Central memory CD8-positive, alpha-beta T cell (primary cell): Measurements from ENCODE around the gene TMEM191B.
A peak's percentile ranks its signal among the peaks of the same experiment; 100 is the strongest.
"Not testable (repeated sequence)": the region's sequence is repeated elsewhere in the genome, so short reads cannot be mapped to it uniquely, and the experiment has no call there.

Experiments used
- ATAC-seq: fragments of 150-1000 bp; cut with Tn5 transposase; replicated peaks from 2 replicates; pipeline ENCODE4 v1.10.0; 2022; ENCODE audit warnings: mild to moderate bottlenecking, moderate FRiP score, moderate number of reproducible peaks; ENCODE audit not compliant: poor library complexity, severe bottlenecking; ENCODE audit errors: extremely low read depth
- DNase-seq, 2 donors: peaks; one replicate each; pipeline ENCODE4 v3.0.0; 2021; ENCODE audit warnings: low spot score in 2 of 2
- H3K27ac Mint-ChIP-seq: one replicate; pipeline ENCODE4 v1.8.0; 2022; ENCODE audit warnings: low read depth, mild to moderate bottlenecking, moderate library complexity, mixed read lengths
- H3K27me3 Mint-ChIP-seq: one replicate; pipeline ENCODE4 v1.8.0; 2022; ENCODE audit warnings: mixed read lengths
- H3K36me3 Mint-ChIP-seq: one replicate; pipeline ENCODE4 v1.8.0; 2022; ENCODE audit warnings: mild to moderate bottlenecking, moderate library complexity, mixed read lengths; ENCODE audit not compliant: insufficient read depth
- H3K4me1 Mint-ChIP-seq: one replicate; pipeline ENCODE4 v1.8.0; 2022; ENCODE audit warnings: mixed read lengths
- H3K4me3 Mint-ChIP-seq: one replicate; pipeline ENCODE4 v1.8.0; 2022; ENCODE audit warnings: mild to moderate bottlenecking, moderate library complexity, mixed read lengths
- H3K9me3 Mint-ChIP-seq: one replicate; pipeline ENCODE4 v1.8.0; 2022; ENCODE audit warnings: mixed read lengths

Gene TMEM191B

GRCh38 chr22:18573483-18574164 lies 46.0 kb downstream of the TMEM191B start:
- DNase-seq, H3K4me1 Mint-ChIP-seq, H3K4me3 Mint-ChIP-seq, ATAC-seq, H3K27me3 Mint-ChIP-seq, H3K27ac Mint-ChIP-seq, H3K9me3 Mint-ChIP-seq, H3K36me3 Mint-ChIP-seq: not testable (repeated sequence)

DNA sequence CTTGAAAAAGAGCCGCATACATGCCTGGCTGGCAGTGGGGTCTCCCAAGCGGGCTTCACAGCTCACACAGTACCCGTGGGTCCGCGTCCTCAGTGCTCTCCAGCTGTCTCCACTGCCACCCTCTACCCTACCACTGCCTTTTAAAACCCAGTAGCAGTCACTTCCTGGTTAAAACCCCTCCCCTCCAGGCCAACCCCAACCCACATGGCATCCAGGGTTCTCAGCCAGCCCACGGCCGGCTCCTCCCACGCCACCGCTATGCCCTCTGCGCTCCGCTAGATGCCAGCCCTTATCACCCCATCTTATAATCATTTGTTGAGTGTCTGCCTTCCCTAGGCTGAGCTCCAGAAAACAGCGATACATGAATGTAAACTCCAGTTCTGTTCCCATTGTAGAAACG lies 47.0 kb downstream of the TMEM191B start:
- not testable (repeated sequence) for DNase-seq, H3K27ac Mint-ChIP-seq
- peak; percentile 75 for ATAC-seq

GRCh38 chr22:18575686-18576085 lies 48.1 kb downstream of the TMEM191B start:
- H3K4me3 Mint-ChIP-seq, H3K27me3 Mint-ChIP-seq, H3K9me3 Mint-ChIP-seq, DNase-seq, H3K36me3 Mint-ChIP-seq, H3K4me1 Mint-ChIP-seq, ATAC-seq, H3K27ac Mint-ChIP-seq: not testable (repeated sequence)

More for the DNA sequence above, 47.0 kb downstream of the TMEM191B start:
- H3K4me3 Mint-ChIP-seq, H3K36me3 Mint-ChIP-seq, H3K9me3 Mint-ChIP-seq, H3K27me3 Mint-ChIP-seq, H3K4me1 Mint-ChIP-seq: not testable (repeated sequence)

DNA sequence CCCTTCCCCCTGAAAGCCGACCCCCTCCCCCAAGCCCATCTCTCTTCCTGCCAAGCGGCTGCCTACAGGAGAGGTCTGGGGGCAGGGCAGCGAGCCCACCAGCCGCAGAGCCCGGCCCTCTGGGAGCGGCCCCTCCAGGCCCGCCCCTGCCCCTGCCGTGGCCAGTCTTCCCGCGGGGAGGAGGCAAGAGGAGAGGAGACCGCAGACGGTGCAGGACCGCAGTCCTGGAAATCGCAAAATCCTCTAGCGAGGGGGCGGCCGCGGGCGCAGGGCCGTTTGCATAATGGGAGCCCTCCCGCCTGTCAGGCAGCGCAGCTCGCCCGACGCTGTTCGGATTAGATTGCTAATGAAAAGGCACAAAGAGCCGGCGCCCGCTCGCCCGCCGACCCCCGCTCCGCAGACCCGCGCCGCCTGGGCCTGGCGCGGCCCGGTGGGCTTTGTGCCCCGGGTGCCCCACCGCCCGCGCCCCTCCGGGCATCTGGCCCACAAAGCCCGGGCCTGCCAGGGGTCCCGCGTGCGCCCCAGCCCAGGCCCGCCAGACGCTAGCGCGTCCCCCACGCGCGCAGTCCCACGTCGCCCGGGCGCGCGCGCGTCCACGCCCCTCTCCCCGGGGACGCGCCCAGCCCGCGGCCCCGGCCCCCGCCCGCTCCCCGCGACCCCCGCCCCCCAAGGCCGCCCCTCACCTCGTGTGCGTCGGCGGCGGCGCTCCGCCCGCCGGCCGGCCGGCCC lies 49.7 kb downstream of the TMEM191B start:
- not testable (repeated sequence) for H3K4me1 Mint-ChIP-seq, H3K36me3 Mint-ChIP-seq, H3K9me3 Mint-ChIP-seq, H3K27me3 Mint-ChIP-seq, DNase-seq, H3K4me3 Mint-ChIP-seq, H3K27ac Mint-ChIP-seq
- ATAC-seq = peak; percentile 41

DNA sequence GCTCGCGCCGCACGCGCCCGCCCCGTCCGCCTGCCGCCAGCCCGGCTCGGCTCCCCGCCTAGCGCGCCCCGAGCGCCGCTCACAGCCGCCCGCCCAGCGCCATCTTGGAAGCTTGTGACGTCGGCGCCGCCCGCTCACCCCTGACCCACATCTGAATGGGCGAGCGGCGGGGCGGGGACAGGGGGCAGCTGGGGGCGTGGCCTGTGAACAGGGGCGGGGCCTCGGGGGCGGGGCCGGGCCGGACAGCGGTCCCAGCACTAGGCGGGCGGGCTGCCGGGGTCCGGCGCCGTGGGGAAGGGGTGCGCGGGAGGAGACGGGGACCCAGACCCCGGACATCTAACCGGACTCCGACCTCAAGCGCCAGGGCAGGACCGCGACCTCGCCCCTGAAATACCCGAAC lies 50.2 kb downstream of the TMEM191B start:
- ATAC-seq = peak; percentile 90
- H3K4me3 Mint-ChIP-seq, H3K36me3 Mint-ChIP-seq, H3K4me1 Mint-ChIP-seq, H3K27me3 Mint-ChIP-seq, H3K9me3 Mint-ChIP-seq, DNase-seq, H3K27ac Mint-ChIP-seq: not testable (repeated sequence)
